Body of pancreas (tissue), 4 donors: Measurements from ENCODE around the gene UQCRC2.

Experiments used
- POLR2A ChIP-seq, 3 donors: fragments of 450-650 bp; IDR thresholded peaks; one replicate each; pipeline ENCODE4 v1.6.1; 2016; ENCODE audit warnings: antibody characterized with exemption in 3 of 3, mild to moderate bottlenecking in 2 of 3
- TF ChIP-seq, protein P1 (sequence below), 7 experiments: fragments of 450-650 bp in 4 of 7; fragments of 200-600 bp in 3 of 7; sonication (generic) in 3 of 7; IDR thresholded peaks; one replicate each; pipeline ENCODE4 v1.5.1; 2016 to 2019; ENCODE audit warnings: antibody characterized with exemption in 7 of 7

- TF ChIP-seq, protein P1, sequence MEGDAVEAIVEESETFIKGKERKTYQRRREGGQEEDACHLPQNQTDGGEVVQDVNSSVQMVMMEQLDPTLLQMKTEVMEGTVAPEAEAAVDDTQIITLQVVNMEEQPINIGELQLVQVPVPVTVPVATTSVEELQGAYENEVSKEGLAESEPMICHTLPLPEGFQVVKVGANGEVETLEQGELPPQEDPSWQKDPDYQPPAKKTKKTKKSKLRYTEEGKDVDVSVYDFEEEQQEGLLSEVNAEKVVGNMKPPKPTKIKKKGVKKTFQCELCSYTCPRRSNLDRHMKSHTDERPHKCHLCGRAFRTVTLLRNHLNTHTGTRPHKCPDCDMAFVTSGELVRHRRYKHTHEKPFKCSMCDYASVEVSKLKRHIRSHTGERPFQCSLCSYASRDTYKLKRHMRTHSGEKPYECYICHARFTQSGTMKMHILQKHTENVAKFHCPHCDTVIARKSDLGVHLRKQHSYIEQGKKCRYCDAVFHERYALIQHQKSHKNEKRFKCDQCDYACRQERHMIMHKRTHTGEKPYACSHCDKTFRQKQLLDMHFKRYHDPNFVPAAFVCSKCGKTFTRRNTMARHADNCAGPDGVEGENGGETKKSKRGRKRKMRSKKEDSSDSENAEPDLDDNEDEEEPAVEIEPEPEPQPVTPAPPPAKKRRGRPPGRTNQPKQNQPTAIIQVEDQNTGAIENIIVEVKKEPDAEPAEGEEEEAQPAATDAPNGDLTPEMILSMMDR (IDR thresholded peaks at IDR 0.05), result no peak
- TF ChIP-seq POLR2A (IDR thresholded peaks at IDR 0.05), result no peak
These were observed 43.9 kb downstream of the UQCRC2 start for GRCh38 chr16:21996923-21997696.
